Fibroblast of lung (primary cell): ENCODE measurements around the gene PRICKLE1. TPM values are rescaled to one million over a fixed set of nuclear protein-coding genes. Genes with fewer than 3 reads are reported as not detected.
A peak's percentile ranks its signal among the peaks of the same experiment; 100 is the strongest.

ENCODE experiments used
- DNase-seq, 2 donors: peaks; one replicate each; pipeline versions ENCODE4 v3.0.0 to v3.0.0-alpha.2; 2010; ENCODE audit warnings: low read depth in 2 of 2
- H2AFZ ChIP-seq: 2 replicates; pipeline ENCODE4 v1.5.1; 2012; ENCODE audit warnings: low read length, control low read depth, inconsistent platforms
- H3K27ac ChIP-seq: 2 replicates; pipeline ENCODE4 v1.5.1; 2011; ENCODE audit warnings: low read length, control low read depth; ENCODE audit not compliant: insufficient read depth
- H3K27me3 ChIP-seq: 2 replicates; pipeline ENCODE4 v1.5.1; 2011; ENCODE audit warnings: mild to moderate bottlenecking, low read length; ENCODE audit not compliant: control insufficient read depth, insufficient read depth
- H3K36me3 ChIP-seq: 2 replicates; pipeline ENCODE4 v1.5.1; 2011; ENCODE audit warnings: low read length; ENCODE audit not compliant: control insufficient read depth, insufficient read depth
- H3K4me1 ChIP-seq: 2 replicates; pipeline ENCODE4 v1.5.1; 2011; ENCODE audit warnings: low read length; ENCODE audit not compliant: control insufficient read depth, insufficient read depth; ENCODE audit errors: extremely low read depth
- H3K4me2 ChIP-seq: 2 replicates; pipeline ENCODE4 v1.5.1; 2011; ENCODE audit warnings: low read length, control low read depth; ENCODE audit not compliant: insufficient read depth; ENCODE audit errors: extremely low read depth
- H3K4me3 ChIP-seq, 4 experiments: fragments of 200-600 bp in 1 of 4; sonication (generic) in 1 of 4; replicated peaks in 1 of 4; 2 replicates each; pipeline ENCODE4 v1.5.1; 2011 to 2016; ENCODE audit warnings: low read length in 4 of 4, low read depth in 3 of 4, mild to moderate bottlenecking in 3 of 4, control low read depth in 2 of 4, inconsistent platforms in 1 of 4, mixed read lengths in 1 of 4; ENCODE audit not compliant: insufficient read depth in 1 of 4; ENCODE audit errors: control extremely low read depth in 1 of 4
- H3K79me2 ChIP-seq: 2 replicates; pipeline ENCODE4 v1.5.1; 2012; ENCODE audit warnings: mild to moderate bottlenecking, low read length, inconsistent platforms; ENCODE audit not compliant: control insufficient read depth, insufficient read depth
- H3K9ac ChIP-seq: 2 replicates; pipeline ENCODE4 v1.5.1; 2011; ENCODE audit warnings: mild to moderate bottlenecking, low read length, control low read depth; ENCODE audit not compliant: insufficient read depth
- H3K9me3 ChIP-seq: 2 replicates; pipeline ENCODE4 v1.5.1; 2012; ENCODE audit warnings: low read depth, low read length; ENCODE audit not compliant: control insufficient read depth, insufficient read depth
- H4K20me1 ChIP-seq: 2 replicates; pipeline ENCODE4 v1.5.1; 2011; ENCODE audit warnings: low read length; ENCODE audit not compliant: control insufficient read depth, insufficient read depth; ENCODE audit errors: extremely low read depth
- CTCF ChIP-seq, 2 donors: IDR thresholded peaks in 1 of 2; conservative IDR thresholded peaks in 1 of 2; 1 replicate in 1 of 2; 2 replicates in 1 of 2; pipeline ENCODE4 v1.5.1; 2011 to 2012; ENCODE audit warnings: low read length in 2 of 2, control low read depth in 1 of 2, inconsistent platforms in 1 of 2, low read depth in 1 of 2, mild to moderate bottlenecking in 1 of 2
- EZH2 ChIP-seq: IDR thresholded peaks from 2 replicates; pipeline ENCODE4 v1.5.1; 2012; ENCODE audit warnings: low read length, control low read depth, mild to moderate bottlenecking; ENCODE audit errors: missing control alignments
- polyA plus RNA-seq, 2 donors: library from polyadenylated mRNA; depleted of rRNA in 1 of 2; stranded (reverse) in 1 of 2; unstranded in 1 of 2; fragments of >200 nt; gene quantifications; 2 replicates each; pipeline ENCODE4 v1.2.1, GENCODE V29; 2011 to 2012; ENCODE audit warnings: missing spikeins in 1 of 2
- total RNA-seq: library from RNA; depleted of rRNA; stranded (reverse); fragments of >200 nt; gene quantifications from 2 replicates; pipeline ENCODE4 v1.2.1, GENCODE V29; 2014

PRICKLE1 gene
- total and polyA plus RNA-seq, 2 donors (not counting 1 experiment from before 2014, with no cell fraction given), result 3.4 to 9.6 TPM

GRCh38 chr12:42603246-42603990, 13.9 kb upstream of the PRICKLE1 start:
- Histone ChIP-seq H3K4me3 (no peak overlapping the region), H2AFZ (no peak overlapping the region), H3K27ac (no peak overlapping the region), H3K27me3 (no peaks in the 10 kb centered on the region), H3K9ac (no peak overlapping the region), H3K4me1 (no peaks in the 10 kb centered on the region), H3K9me3 (no peaks in the 10 kb centered on the region), H3K36me3 (no peaks in the 10 kb centered on the region), H3K79me2 (no peaks in the 10 kb centered on the region), H4K20me1 (no peaks in the 10 kb centered on the region), H3K4me2 (no peak overlapping the region)
- TF ChIP-seq EZH2 (no peak), CTCF (conservative IDR thresholded peaks at IDR 0.05 in 1 of 2, IDR thresholded peaks at IDR 0.05 in 1 of 2; ENCODE audit: low read depth in 1 of 2, low read length in 2 of 2) (no peak)
- DNase-seq, result no peak

GRCh38 chr12:42593874-42594273, 4.3 kb upstream of the PRICKLE1 start:
- peaks cover 21% of the 10 kb centered on the region for H3K27me3 ChIP-seq
- H3K36me3 ChIP-seq, result no peaks in the 10 kb centered on the region
- no peak for TF ChIP-seq EZH2
- TF ChIP-seq CTCF (conservative IDR thresholded peaks at IDR 0.05 in 1 of 2, IDR thresholded peaks at IDR 0.05 in 1 of 2; ENCODE audit: low read depth in 1 of 2, low read length in 2 of 2), result no peak
- no peak overlapping the region for H2AFZ ChIP-seq
- no peak for DNase-seq
- no peak overlapping the region for H3K9ac ChIP-seq
- H4K20me1 ChIP-seq, result no peaks in the 10 kb centered on the region
- no peak overlapping the region for H3K27ac ChIP-seq
- no peaks in the 10 kb centered on the region for H3K4me1 ChIP-seq
- H3K4me3 ChIP-seq, result no peak overlapping the region
- no peaks in the 10 kb centered on the region for H3K79me2 ChIP-seq
- no peaks in the 10 kb centered on the region for H3K9me3 ChIP-seq
- H3K4me2 ChIP-seq, result no peak overlapping the region

- Histone ChIP-seq H2AFZ (peak overlapping the region; percentile 74), H3K4me1 (no peaks in the 10 kb centered on the region), H3K9ac (no peak overlapping the region)
Measured at GRCh38 chr12:42590330-42590934, 886 bp upstream of the PRICKLE1 start.

More at GRCh38 chr12:42590330-42590934, 886 bp upstream of the PRICKLE1 start:
- peak; percentile 27 to 40 for DNase-seq
- Histone ChIP-seq H3K79me2 (no peaks in the 10 kb centered on the region), H3K27me3 (peaks cover 16% of the 10 kb centered on the region), H3K36me3 (no peaks in the 10 kb centered on the region), H3K4me2 (peak overlapping the region; percentile 93), H4K20me1 (no peaks in the 10 kb centered on the region), H3K27ac (no peak overlapping the region), H3K9me3 (no peaks in the 10 kb centered on the region), H3K4me3 (peak overlapping the region; percentile 50 to 85 (median 64))
- TF ChIP-seq CTCF (conservative IDR thresholded peaks at IDR 0.05 in 1 of 2, IDR thresholded peaks at IDR 0.05 in 1 of 2; ENCODE audit: low read depth in 1 of 2, low read length in 2 of 2), result peak; percentile 4 to 7
- TF ChIP-seq EZH2, result peak; percentile 55
